ENCODE results near the gene MAGEH1.
A peak's percentile ranks its signal among the peaks of the same experiment; 100 is the strongest.
"Not testable (repeated sequence)": the region's sequence is repeated elsewhere in the genome, so short reads cannot be mapped to it uniquely, and the experiment has no call there.

The MAGEH1 gene, protein sequence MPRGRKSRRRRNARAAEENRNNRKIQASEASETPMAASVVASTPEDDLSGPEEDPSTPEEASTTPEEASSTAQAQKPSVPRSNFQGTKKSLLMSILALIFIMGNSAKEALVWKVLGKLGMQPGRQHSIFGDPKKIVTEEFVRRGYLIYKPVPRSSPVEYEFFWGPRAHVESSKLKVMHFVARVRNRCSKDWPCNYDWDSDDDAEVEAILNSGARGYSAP

DNA sequence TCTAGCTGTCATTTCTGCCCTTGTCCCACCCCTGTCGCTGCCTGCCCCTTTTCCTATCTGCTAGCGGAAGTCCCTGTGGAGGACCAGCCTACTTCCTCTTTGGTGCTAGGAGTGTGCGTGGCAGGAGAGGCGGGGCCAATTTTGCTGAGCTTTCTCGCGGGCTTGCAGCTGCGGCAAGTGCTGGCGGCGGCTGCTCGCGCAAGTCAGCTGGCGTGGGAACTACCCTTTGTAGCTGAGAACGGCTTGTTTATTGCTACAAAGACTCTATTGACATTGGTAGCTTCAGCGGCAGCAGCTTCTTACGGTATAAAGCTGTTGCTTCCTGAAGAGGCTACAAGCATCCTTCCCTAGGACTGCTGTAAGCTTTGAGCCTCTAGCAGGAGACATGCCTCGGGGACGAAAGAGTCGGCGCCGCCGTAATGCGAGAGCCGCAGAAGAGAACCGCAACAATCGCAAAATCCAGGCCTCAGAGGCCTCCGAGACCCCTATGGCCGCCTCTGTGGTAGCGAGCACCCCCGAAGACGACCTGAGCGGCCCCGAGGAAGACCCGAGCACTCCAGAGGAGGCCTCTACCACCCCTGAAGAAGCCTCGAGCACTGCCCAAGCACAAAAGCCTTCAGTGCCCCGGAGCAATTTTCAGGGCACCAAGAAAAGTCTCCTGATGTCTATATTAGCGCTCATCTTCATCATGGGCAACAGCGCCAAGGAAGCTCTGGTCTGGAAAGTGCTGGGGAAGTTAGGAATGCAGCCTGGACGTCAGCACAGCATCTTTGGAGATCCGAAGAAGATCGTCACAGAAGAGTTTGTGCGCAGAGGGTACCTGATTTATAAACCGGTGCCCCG lies at the start of gene MAGEH1:
Gene MAGEH1 (plus strand): TSS at position 138 of the 843 bp plus-strand sequence. CDS start 248 bp downstream, at position 386.
- TF ChIP-seq, protein P1, sequence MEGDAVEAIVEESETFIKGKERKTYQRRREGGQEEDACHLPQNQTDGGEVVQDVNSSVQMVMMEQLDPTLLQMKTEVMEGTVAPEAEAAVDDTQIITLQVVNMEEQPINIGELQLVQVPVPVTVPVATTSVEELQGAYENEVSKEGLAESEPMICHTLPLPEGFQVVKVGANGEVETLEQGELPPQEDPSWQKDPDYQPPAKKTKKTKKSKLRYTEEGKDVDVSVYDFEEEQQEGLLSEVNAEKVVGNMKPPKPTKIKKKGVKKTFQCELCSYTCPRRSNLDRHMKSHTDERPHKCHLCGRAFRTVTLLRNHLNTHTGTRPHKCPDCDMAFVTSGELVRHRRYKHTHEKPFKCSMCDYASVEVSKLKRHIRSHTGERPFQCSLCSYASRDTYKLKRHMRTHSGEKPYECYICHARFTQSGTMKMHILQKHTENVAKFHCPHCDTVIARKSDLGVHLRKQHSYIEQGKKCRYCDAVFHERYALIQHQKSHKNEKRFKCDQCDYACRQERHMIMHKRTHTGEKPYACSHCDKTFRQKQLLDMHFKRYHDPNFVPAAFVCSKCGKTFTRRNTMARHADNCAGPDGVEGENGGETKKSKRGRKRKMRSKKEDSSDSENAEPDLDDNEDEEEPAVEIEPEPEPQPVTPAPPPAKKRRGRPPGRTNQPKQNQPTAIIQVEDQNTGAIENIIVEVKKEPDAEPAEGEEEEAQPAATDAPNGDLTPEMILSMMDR (IDR thresholded peaks at IDR 0.05; ENCODE audit: low read depth, low read length) = no peak
- H3K9me3 ChIP-seq (ENCODE audit: severe bottlenecking) = no peaks in the 10 kb centered on the region
- H3K27me3 ChIP-seq (ENCODE audit: insufficient read depth, low read depth, severe bottlenecking) = peaks cover 19% of the 10 kb centered on the region
- H3K4me3 ChIP-seq (ENCODE audit: low read depth, low read length) = peak within 1 kb of the TSS; percentile 54
- peak within 1 kb of the TSS; percentile 16; the same call in 1 of the 2 replicates for H3K27ac ChIP-seq
- DNase-seq = peak; percentile 72
- no peaks in the 10 kb centered on the region for H3K36me3 ChIP-seq

DNA sequence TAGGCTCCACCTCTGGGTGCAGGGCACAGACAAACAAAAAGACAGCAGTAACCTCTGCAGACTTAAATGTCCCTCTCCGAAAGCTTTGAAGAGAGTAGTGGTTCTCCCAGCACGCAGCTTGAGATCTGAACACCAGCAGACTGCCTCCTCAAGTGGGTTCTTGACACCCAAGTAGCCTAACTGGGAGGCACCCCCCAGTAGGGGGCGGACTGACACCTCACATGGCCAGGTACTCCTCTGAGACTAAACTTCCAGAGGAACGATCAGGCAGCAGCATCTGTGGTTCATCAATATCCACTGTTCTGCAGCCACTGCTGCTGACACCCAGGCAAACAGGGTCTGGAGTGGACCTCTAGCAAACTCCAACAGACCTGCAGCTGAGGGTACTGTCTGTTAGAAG lies 24.8 kb upstream of the MAGEH1 start:
- H3K27me3 ChIP-seq (ENCODE audit: insufficient read depth, low read depth, severe bottlenecking); H3K9me3 ChIP-seq (ENCODE audit: severe bottlenecking); H3K36me3 ChIP-seq; H3K27ac ChIP-seq; H3K4me3 ChIP-seq (ENCODE audit: low read depth, low read length); DNase-seq: not testable (repeated sequence)

DNA sequence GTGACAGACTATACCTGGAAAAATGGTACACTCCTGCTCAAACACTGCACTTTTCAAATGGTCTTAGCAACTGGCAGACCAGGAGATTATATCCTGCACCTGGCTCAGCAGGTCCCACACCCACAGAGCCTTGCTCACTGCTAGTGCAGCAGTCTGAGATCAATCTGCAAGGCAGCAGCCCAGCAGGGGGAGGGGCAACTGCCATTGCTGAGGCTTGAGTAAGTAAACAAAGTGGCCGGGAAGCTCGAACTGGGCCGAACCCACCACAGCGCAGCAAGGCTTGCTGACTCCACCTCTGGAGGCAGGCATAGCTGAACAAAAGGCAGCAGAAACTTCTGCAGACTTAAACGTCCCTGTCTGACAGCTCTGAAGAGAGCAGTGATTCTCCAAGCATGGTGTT lies 8.5 kb upstream of the MAGEH1 start:
- H3K27ac ChIP-seq = not testable (repeated sequence)

DNA sequence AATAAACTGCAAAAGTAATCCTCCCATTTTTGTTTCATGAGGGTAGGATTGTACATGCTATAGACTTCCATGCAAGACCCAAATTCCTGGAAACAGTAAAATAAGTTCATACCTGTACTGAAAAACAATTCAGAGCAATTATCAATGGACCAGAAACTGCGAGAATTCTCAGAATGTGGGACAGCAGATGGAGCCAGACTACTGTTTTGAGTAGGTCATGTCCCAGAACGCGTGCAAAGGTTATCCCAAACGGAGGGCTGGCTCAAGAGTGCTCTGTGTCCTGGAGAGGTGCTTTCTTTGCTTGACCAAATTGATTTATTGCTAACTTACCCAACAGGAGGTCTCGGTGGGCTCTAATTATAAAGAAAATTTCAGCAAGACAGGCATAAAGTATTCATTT lies 1.7 kb upstream of the MAGEH1 start:
- H3K4me3 ChIP-seq (ENCODE audit: low read depth, low read length) = no peak overlapping the region
- H3K27me3 ChIP-seq (ENCODE audit: insufficient read depth, low read depth, severe bottlenecking) = peaks cover 19% of the 10 kb centered on the region
- no peaks in the 10 kb centered on the region for H3K36me3 ChIP-seq
- DNase-seq = peak; percentile 7
- TF ChIP-seq, protein P1 (IDR thresholded peaks at IDR 0.05; ENCODE audit: low read depth, low read length) = 0 out of 2 replicates have a peak, but pooled peaks have one; percentile 9
- no peaks in the 10 kb centered on the region for H3K9me3 ChIP-seq (ENCODE audit: severe bottlenecking)
- H3K27ac ChIP-seq = no peak overlapping the region

More for the DNA sequence above, 8.5 kb upstream of the MAGEH1 start:
- not testable (repeated sequence) for H3K4me3 ChIP-seq (ENCODE audit: low read depth, low read length); H3K27me3 ChIP-seq (ENCODE audit: insufficient read depth, low read depth, severe bottlenecking); H3K36me3 ChIP-seq; DNase-seq; H3K9me3 ChIP-seq (ENCODE audit: severe bottlenecking)

DNA sequence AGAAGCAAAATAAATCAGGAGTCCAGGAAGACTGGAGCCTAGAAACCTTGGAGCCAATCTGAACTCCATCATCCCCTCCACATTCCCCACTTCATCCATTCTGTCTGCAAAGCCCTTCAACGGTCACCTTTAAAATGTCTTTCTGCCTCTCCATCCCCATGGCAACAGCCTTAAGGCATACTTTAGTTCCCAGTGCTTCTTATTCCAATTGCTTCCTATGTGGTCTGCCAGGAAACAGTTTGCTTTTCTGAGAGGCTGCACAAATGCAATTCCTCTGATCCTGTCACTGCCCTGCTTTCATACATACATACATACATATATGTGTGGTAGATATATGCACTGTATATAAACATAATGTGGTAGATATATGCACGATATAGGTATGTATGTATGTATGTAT lies 786 bp upstream of the MAGEH1 start:
- TF ChIP-seq, protein P1 (IDR thresholded peaks at IDR 0.05; ENCODE audit: low read depth, low read length) = no peak
- no peak for DNase-seq
- H3K4me3 ChIP-seq (ENCODE audit: low read depth, low read length) = peak overlapping the region; percentile 54
- H3K36me3 ChIP-seq = no peaks in the 10 kb centered on the region
- H3K27me3 ChIP-seq (ENCODE audit: insufficient read depth, low read depth, severe bottlenecking) = peaks cover 19% of the 10 kb centered on the region
- no peaks in the 10 kb centered on the region for H3K9me3 ChIP-seq (ENCODE audit: severe bottlenecking)
- H3K27ac ChIP-seq = no peak overlapping the region

DNA sequence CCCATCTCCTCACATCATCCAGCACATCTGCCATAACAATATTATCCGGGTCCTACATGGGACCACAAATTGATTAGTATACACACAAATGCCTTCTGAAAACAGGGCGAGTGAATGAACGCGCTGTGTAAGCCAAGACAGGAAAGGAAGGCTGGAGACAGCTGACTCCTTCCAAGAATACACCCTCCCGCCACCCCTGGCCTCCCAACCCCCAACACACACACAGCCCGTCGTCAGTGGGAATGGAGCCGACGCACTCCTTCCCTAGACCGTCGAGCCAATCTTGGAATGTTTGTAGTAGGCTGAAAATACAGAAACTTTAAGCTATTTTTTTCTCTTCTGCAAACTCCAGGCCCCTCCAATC lies 319 bp upstream of the MAGEH1 start:
- TF ChIP-seq, protein P1 (IDR thresholded peaks at IDR 0.05; ENCODE audit: low read depth, low read length) = no peak
- no peak overlapping the region for H3K27ac ChIP-seq
- peak overlapping the region; percentile 54 for H3K4me3 ChIP-seq (ENCODE audit: low read depth, low read length)
- H3K9me3 ChIP-seq (ENCODE audit: severe bottlenecking) = no peaks in the 10 kb centered on the region
- no peaks in the 10 kb centered on the region for H3K36me3 ChIP-seq
- H3K27me3 ChIP-seq (ENCODE audit: insufficient read depth, low read depth, severe bottlenecking) = peaks cover 19% of the 10 kb centered on the region
- DNase-seq = no peak

Data from WERI-Rb-1 (cell line).